ENCODE data around the gene PC. TPM values are rescaled to one million over a fixed set of nuclear protein-coding genes. Genes with fewer than 3 reads are reported as not detected.
A peak's percentile ranks its signal among the peaks of the same experiment; 100 is the strongest.

Gene PC
- polyA plus RNA-seq, 3 donors: 4.6 to 7.1 (median 6.0) TPM

GRCh38 chr11:66975405-66976027 lies 17.3 kb upstream of the PC start:
- Histone ChIP-seq H3K4me3 (replicated peaks in 1 of 3; ENCODE audit: low read depth in 2 of 3, low read length in 3 of 3) (no peak overlapping the region), H3K9me3 (replicated peaks in 1 of 2; ENCODE audit: control insufficient read depth in 1 of 2, insufficient read depth in 1 of 2, low read length in 2 of 2) (peaks cover 9 to 33% of the 10 kb centered on the region in 2 donors), H3K36me3 (replicated peaks in 1 of 2; ENCODE audit: control insufficient read depth in 1 of 2, insufficient read depth in 2 of 2, low read length in 2 of 2) (no peaks in the 10 kb centered on the region), H3K4me2 (replicated peaks; ENCODE audit: extremely low read depth, low read length, poor library complexity, severe bottlenecking) (no peak overlapping the region), H2AFZ (ENCODE audit: insufficient read depth, low read depth, low read length, poor library complexity, severe bottlenecking) (no peak overlapping the region), H4K20me1 (ENCODE audit: insufficient read depth, low read length) (no peaks in the 10 kb centered on the region), H3K27ac (ENCODE audit: low read depth in 1 of 2, low read length in 2 of 2) (no peak overlapping the region), H3K4me1 (ENCODE audit: control insufficient read depth in 1 of 2, insufficient read depth in 2 of 2, low read length in 2 of 2) (peaks cover 17 to 19% of the 10 kb centered on the region in 2 donors), H3K79me2 (ENCODE audit: insufficient read depth, low read length) (no peaks in the 10 kb centered on the region), H3K27me3 (ENCODE audit: control insufficient read depth in 2 of 2, insufficient read depth in 2 of 2, low read length in 2 of 2) (no peaks in the 10 kb centered on the region), H3K9ac (ENCODE audit: insufficient read depth, low read length, poor library complexity, severe bottlenecking) (no peak overlapping the region)
- Mint-ChIP-seq H3K27ac (peak overlapping the region in 2 of 7 donors; percentile 68 to 83), H3K36me3 (no peaks in the 10 kb centered on the region), H3K27me3 (ENCODE audit: low read depth in 3 of 3) (peaks cover 8 to 22% (median 10%) of the 10 kb centered on the region in 3 donors), H3K4me1 (peaks cover 16% of the 10 kb centered on the region), H3K4me3 (peak overlapping the region in 1 of 2 donors; percentile 13), H3K9me3 (peaks cover 7 to 28% (median 19%) of the 10 kb centered on the region in 7 donors)
- intact Hi-C loops (cut with micrococcal nuclease): loop anchor here in 1 of 2 donors (10.0 kb wide), 1 partner anchor 281 kb away; no protein-coding TSS in a partner anchor
- no peak for DNase-seq
- no peak for TF ChIP-seq CTCF (IDR thresholded peaks at IDR 0.05)
- 81% methylated on average over 11 of the region's 11 CpGs for WGBS (ENCODE audit: insufficient coverage)

- Histone ChIP-seq H3K4me1 (ENCODE audit: control insufficient read depth in 1 of 2, insufficient read depth in 2 of 2, low read length in 2 of 2) (peaks cover 23 to 26% of the 10 kb centered on the region in 2 donors), H3K9me3 (replicated peaks in 1 of 2; ENCODE audit: control insufficient read depth in 1 of 2, insufficient read depth in 1 of 2, low read length in 2 of 2) (peaks cover 9 to 29% of the 10 kb centered on the region in 2 donors), H3K27ac (ENCODE audit: low read depth in 1 of 2, low read length in 2 of 2) (no peak within 1 kb of the TSS), H3K9ac (ENCODE audit: insufficient read depth, low read length, poor library complexity, severe bottlenecking) (no peak within 1 kb of the TSS), H4K20me1 (ENCODE audit: insufficient read depth, low read length) (no peaks in the 10 kb centered on the region), H3K27me3 (ENCODE audit: control insufficient read depth in 2 of 2, insufficient read depth in 2 of 2, low read length in 2 of 2) (no peaks in the 10 kb centered on the region), H3K4me2 (replicated peaks; ENCODE audit: extremely low read depth, low read length, poor library complexity, severe bottlenecking) (no peak within 1 kb of the TSS), H3K36me3 (replicated peaks in 1 of 2; ENCODE audit: control insufficient read depth in 1 of 2, insufficient read depth in 2 of 2, low read length in 2 of 2) (no peaks in the 10 kb centered on the region), H3K4me3 (replicated peaks in 1 of 3; ENCODE audit: low read depth in 2 of 3, low read length in 3 of 3) (no peak within 1 kb of the TSS), H3K79me2 (ENCODE audit: insufficient read depth, low read length) (no peaks in the 10 kb centered on the region), H2AFZ (ENCODE audit: insufficient read depth, low read depth, low read length, poor library complexity, severe bottlenecking) (no peak within 1 kb of the TSS)
- intact Hi-C loops (cut with micrococcal nuclease): loop anchor here in 1 of 2 donors (10.0 kb wide), 1 partner anchor 280 kb away; no protein-coding TSS in a partner anchor
- Mint-ChIP-seq H3K36me3 (no peaks in the 10 kb centered on the region), H3K4me3 (peak within 1 kb of the TSS in 1 of 2 donors; percentile 13), H3K27ac (peak within 1 kb of the TSS in 5 of 7 donors; percentile 26 to 83 (median 49)), H3K9me3 (peaks cover 7 to 27% (median 18%) of the 10 kb centered on the region in 7 donors), H3K27me3 (ENCODE audit: low read depth in 3 of 3) (peaks cover 8 to 21% (median 10%) of the 10 kb centered on the region in 3 donors), H3K4me1 (peaks cover 23% of the 10 kb centered on the region)
- WGBS (ENCODE audit: insufficient coverage): 90% methylated on average over 9 of the region's 10 CpGs
- no peak for DNase-seq
- TF ChIP-seq CTCF (IDR thresholded peaks at IDR 0.05): no peak
These were observed 16.7 kb upstream of the PC start, which contains the start of gene C11orf86 for GRCh38 chr11:66974724-66975404. C11orf86 (plus strand) TSS chr11:66975304; CDS start chr11:66975363, 59 bp downstream.
